ENCODE data around the gene GAS7. TPM values are rescaled to one million over a fixed set of nuclear protein-coding genes. Genes with fewer than 3 reads are reported as not detected.

The GAS7 gene
- total RNA-seq, 1 experiment from 2014 or later, result 12.3 TPM

DNA sequence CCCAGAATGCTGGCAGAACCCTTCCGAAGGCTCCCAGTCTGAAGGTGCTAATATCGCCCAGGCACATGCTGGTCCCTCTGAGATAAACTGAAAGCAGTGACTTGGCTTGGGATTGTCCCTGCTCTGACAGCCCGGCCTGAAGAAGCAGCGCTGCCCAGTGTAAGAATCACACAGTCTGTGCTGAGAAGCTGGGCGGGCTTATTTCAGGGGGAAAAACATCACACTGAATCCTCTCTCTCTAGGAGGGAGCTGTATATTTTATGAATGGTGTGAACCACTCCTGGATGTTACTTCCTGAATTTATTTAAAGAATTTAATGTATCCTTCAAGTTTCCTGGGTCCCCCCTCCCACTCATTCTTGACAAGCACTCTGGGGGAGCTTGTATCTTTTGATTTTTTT is 36.3 kb downstream of the GAS7 start:
- no peak for DNase-seq (ENCODE audit: low spot score)
- Mint-ChIP-seq H3K4me1 (no peaks in the 10 kb centered on the region), H3K27me3 (ENCODE audit: low read depth) (no peaks in the 10 kb centered on the region), H3K9me3 (no peaks in the 10 kb centered on the region), H3K36me3 (no peaks in the 10 kb centered on the region), H3K4me3 (no peak overlapping the region), H3K27ac (no peak overlapping the region)
- ATAC-seq, result no peak
- ChIA-PET POLR2A (no interaction called here), CTCF (interaction anchor here (1.0 to 1.2 kb wide), 2 partner anchors 10 to 65 kb away, joined by 3 read pairs; no protein-coding TSS in a partner anchor)
- TF ChIP-seq GABPB1 (CRISPR knock-in tag; IDR thresholded peaks at IDR 0.05), result no peak
- TF ChIP-seq RELA (CRISPR knock-in tag; IDR thresholded peaks at IDR 0.05; ENCODE audit: borderline replicate concordance), result no peak
- no peak for TF ChIP-seq ZNF138 (CRISPR knock-in tag; conservative IDR thresholded peaks at IDR 0.05)
- TF ChIP-seq, protein P1, sequence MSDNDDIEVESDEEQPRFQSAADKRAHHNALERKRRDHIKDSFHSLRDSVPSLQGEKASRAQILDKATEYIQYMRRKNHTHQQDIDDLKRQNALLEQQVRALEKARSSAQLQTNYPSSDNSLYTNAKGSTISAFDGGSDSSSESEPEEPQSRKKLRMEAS (CRISPR knock-in tag; IDR thresholded peaks at IDR 0.05), result no peak
- TF ChIP-seq, protein P2, sequence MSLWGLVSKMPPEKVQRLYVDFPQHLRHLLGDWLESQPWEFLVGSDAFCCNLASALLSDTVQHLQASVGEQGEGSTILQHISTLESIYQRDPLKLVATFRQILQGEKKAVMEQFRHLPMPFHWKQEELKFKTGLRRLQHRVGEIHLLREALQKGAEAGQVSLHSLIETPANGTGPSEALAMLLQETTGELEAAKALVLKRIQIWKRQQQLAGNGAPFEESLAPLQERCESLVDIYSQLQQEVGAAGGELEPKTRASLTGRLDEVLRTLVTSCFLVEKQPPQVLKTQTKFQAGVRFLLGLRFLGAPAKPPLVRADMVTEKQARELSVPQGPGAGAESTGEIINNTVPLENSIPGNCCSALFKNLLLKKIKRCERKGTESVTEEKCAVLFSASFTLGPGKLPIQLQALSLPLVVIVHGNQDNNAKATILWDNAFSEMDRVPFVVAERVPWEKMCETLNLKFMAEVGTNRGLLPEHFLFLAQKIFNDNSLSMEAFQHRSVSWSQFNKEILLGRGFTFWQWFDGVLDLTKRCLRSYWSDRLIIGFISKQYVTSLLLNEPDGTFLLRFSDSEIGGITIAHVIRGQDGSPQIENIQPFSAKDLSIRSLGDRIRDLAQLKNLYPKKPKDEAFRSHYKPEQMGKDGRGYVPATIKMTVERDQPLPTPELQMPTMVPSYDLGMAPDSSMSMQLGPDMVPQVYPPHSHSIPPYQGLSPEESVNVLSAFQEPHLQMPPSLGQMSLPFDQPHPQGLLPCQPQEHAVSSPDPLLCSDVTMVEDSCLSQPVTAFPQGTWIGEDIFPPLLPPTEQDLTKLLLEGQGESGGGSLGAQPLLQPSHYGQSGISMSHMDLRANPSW (CRISPR knock-in tag; conservative IDR thresholded peaks at IDR 0.05; ENCODE audit: low read depth), result no peak
- TF ChIP-seq USF2 (CRISPR knock-in tag; IDR thresholded peaks at IDR 0.05), result no peak
- TF ChIP-seq, protein P3, sequence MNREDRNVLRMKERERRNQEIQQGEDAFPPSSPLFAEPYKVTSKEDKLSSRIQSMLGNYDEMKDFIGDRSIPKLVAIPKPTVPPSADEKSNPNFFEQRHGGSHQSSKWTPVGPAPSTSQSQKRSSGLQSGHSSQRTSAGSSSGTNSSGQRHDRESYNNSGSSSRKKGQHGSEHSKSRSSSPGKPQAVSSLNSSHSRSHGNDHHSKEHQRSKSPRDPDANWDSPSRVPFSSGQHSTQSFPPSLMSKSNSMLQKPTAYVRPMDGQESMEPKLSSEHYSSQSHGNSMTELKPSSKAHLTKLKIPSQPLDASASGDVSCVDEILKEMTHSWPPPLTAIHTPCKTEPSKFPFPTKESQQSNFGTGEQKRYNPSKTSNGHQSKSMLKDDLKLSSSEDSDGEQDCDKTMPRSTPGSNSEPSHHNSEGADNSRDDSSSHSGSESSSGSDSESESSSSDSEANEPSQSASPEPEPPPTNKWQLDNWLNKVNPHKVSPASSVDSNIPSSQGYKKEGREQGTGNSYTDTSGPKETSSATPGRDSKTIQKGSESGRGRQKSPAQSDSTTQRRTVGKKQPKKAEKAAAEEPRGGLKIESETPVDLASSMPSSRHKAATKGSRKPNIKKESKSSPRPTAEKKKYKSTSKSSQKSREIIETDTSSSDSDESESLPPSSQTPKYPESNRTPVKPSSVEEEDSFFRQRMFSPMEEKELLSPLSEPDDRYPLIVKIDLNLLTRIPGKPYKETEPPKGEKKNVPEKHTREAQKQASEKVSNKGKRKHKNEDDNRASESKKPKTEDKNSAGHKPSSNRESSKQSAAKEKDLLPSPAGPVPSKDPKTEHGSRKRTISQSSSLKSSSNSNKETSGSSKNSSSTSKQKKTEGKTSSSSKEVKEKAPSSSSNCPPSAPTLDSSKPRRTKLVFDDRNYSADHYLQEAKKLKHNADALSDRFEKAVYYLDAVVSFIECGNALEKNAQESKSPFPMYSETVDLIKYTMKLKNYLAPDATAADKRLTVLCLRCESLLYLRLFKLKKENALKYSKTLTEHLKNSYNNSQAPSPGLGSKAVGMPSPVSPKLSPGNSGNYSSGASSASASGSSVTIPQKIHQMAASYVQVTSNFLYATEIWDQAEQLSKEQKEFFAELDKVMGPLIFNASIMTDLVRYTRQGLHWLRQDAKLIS (CRISPR knock-in tag; IDR thresholded peaks at IDR 0.05; ENCODE audit: borderline replicate concordance), result no peak
- TF ChIP-seq ATF1 (CRISPR knock-in tag; IDR thresholded peaks at IDR 0.05), result no peak
- no peak for TF ChIP-seq ZBTB43 (CRISPR knock-in tag; IDR thresholded peaks at IDR 0.05)
- no peak for TF ChIP-seq FOXP1 (CRISPR knock-in tag; IDR thresholded peaks at IDR 0.05; ENCODE audit: borderline replicate concordance)
- TF ChIP-seq ELF4 (CRISPR knock-in tag; IDR thresholded peaks at IDR 0.05; ENCODE audit: low read depth), result no peak
- TF ChIP-seq OVOL2 (CRISPR knock-in tag; IDR thresholded peaks at IDR 0.05; ENCODE audit: borderline replicate concordance), result no peak

DNA sequence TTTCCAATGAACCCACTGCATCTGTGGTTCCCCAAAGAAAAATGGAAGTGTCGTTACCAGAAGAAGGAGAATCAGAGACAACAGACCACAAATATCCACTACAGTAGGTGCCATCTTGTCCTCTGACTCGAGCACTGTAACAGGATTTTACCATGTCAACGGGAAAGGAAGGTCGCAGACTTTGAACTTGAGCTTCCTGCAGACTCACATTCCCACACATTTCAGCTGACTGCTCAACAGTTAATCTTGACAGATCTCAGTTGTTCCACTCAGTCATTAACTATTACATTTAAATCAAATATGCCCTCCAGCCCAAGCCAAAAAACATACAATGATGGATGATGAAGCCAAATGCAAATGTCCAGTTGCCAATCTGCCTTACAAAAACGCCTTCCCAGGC is 37.0 kb downstream of the GAS7 start:
- no peak for ATAC-seq
- ChIA-PET CTCF (no interaction called here), POLR2A (no interaction called here)
- no peak overlapping the region for H3K4me3 Mint-ChIP-seq
- H3K9me3 Mint-ChIP-seq, result no peaks in the 10 kb centered on the region
- no peaks in the 10 kb centered on the region for H3K36me3 Mint-ChIP-seq
- H3K4me1 Mint-ChIP-seq, result no peaks in the 10 kb centered on the region
- H3K27me3 Mint-ChIP-seq (ENCODE audit: low read depth), result no peaks in the 10 kb centered on the region
- TF ChIP-seq, protein P4, sequence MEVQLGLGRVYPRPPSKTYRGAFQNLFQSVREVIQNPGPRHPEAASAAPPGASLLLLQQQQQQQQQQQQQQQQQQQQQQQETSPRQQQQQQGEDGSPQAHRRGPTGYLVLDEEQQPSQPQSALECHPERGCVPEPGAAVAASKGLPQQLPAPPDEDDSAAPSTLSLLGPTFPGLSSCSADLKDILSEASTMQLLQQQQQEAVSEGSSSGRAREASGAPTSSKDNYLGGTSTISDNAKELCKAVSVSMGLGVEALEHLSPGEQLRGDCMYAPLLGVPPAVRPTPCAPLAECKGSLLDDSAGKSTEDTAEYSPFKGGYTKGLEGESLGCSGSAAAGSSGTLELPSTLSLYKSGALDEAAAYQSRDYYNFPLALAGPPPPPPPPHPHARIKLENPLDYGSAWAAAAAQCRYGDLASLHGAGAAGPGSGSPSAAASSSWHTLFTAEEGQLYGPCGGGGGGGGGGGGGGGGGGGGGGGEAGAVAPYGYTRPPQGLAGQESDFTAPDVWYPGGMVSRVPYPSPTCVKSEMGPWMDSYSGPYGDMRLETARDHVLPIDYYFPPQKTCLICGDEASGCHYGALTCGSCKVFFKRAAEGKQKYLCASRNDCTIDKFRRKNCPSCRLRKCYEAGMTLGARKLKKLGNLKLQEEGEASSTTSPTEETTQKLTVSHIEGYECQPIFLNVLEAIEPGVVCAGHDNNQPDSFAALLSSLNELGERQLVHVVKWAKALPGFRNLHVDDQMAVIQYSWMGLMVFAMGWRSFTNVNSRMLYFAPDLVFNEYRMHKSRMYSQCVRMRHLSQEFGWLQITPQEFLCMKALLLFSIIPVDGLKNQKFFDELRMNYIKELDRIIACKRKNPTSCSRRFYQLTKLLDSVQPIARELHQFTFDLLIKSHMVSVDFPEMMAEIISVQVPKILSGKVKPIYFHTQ (CRISPR knock-in tag; IDR thresholded peaks at IDR 0.05), result no peak
- TF ChIP-seq ERG (CRISPR knock-in tag; IDR thresholded peaks at IDR 0.05), result no peak
- TF ChIP-seq, protein P2 (CRISPR knock-in tag; conservative IDR thresholded peaks at IDR 0.05; ENCODE audit: low read depth), result no peak
- TF ChIP-seq ZNF396 (CRISPR knock-in tag; IDR thresholded peaks at IDR 0.05; ENCODE audit: borderline replicate concordance), result no peak
- TF ChIP-seq, protein P5, sequence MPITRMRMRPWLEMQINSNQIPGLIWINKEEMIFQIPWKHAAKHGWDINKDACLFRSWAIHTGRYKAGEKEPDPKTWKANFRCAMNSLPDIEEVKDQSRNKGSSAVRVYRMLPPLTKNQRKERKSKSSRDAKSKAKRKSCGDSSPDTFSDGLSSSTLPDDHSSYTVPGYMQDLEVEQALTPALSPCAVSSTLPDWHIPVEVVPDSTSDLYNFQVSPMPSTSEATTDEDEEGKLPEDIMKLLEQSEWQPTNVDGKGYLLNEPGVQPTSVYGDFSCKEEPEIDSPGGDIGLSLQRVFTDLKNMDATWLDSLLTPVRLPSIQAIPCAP (CRISPR knock-in tag; IDR thresholded peaks at IDR 0.05), result no peak
- no peak overlapping the region for H3K27ac Mint-ChIP-seq
- DNase-seq (ENCODE audit: low spot score), result no peak

Data from WTC11 (cell line).